ENCODE results near the gene SERINC5.
"Not testable (repeated sequence)": the region's sequence is repeated elsewhere in the genome, so short reads cannot be mapped to it uniquely, and the experiment has no call there.

GRCh38 chr5:80091792-80092192 lies 164.1 kb downstream of the SERINC5 start:
- TF ChIP-seq CTCF (conservative IDR thresholded peaks at IDR 0.05; ENCODE audit: low read length) = peak; percentile 73
- not testable (repeated sequence) for TF ChIP-seq EZH2phosphoT487 (IDR thresholded peaks at IDR 0.05; ENCODE audit: borderline replicate concordance)
